GM20431 (cell line): ENCODE results near the gene SNX27.

Experiments used
- in situ Hi-C: fragments of 300-500 bp; cut with MseI, MboI; formaldehyde crosslinking; loops from one replicate; pipeline ENCODE4 v1.15.0; 2020; ENCODE audit warnings: low sequenced_read_pairs; ENCODE audit not compliant: unreplicated experiment

Gene SNX27

DNA sequence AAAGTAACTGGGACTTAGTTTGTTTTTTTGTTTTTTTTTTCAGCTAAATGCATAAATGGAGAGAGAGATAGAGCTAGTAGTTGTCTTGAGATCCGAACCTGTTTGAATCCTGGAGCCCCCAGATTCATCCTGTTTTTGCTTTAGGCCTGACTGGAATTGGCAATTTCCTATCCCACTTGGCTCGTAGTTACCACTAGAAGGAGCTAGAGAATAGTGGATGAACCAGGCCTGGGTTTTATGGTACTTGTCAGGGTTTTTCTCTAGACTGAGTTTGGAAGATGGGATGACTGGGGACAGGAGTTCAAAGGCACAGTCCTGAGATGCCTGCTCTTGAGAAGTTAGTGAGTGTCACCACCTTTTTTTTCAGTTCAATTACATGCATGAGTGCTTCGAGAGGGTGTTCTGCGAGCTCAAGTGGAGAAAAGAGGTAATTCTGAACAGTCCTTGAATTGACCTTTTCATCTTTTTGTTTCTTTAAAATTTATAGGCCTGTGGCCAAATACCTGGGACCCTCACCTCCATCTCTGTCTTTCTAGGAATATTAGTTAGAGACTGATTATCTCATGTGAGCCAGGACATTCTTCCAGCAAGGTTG is 81.3 kb downstream of the SNX27 start:
- in situ Hi-C loops, result no loop called here

DNA sequence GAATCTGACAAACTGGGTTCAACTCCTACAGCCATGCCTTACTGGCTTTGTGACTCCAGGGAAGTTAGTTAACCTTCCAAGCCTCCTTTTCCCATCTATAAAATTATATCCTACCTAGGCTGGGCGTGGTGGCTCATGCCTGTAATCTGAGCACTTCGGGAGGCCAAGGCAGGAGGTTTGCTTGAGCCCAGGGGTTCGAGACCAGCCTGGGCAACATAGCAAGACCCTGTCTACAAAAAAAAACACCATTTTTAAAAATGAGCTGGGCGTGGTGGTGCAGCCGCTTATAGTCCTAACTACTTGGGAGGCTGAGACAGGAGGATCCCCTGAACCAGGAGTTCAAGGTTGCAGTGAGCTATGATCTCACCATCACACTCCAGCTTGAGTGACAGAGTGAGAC is 89.7 kb downstream of the SNX27 start:
- in situ Hi-C loops, result no loop called here

DNA sequence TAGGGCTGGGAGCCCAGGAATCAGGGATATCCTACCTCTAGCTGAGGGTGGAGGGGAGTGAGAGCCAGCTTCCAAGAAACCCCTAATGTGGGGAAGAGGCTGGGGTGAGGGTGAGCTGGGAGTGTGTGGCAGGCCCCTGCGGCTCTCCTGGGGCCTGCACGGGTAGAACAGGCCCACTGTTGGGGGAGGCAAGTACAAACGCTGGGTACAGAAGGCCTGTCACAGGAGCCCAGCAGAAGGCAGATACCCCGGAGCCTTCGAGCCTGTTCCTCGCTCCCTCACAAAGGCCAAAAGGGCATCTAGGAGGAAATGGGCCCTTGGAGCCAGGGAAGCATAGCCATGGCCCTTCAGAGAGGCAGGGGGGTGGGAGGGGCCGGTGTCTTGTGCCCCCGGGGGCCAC is 91.1 kb downstream of the SNX27 start:
- in situ Hi-C loops, result no loop called here

DNA sequence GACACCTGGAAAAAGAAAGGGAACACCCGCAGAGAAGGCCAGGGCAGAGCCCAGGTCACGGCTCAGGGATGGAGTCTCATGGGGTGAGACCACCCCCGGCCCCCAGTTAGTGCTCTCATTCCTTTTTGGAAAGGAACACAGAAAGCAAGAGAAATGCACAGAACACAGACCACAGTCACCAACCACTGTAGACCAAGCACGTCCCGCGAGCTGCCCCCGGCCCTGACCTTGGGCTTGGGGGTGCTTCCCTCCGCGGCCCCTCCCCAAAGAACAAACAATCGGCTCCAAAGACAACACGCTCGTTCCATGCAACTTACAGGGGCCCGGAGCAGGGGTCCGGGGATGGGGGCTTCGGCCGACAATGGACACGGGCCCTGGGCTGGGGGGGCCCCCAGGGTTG is 92.0 kb downstream of the SNX27 start:
- in situ Hi-C loops, result no loop called here

GRCh38 chr1:151704246-151704645 is 92.4 kb downstream of the SNX27 start:
- in situ Hi-C loops, result no loop called here

DNA sequence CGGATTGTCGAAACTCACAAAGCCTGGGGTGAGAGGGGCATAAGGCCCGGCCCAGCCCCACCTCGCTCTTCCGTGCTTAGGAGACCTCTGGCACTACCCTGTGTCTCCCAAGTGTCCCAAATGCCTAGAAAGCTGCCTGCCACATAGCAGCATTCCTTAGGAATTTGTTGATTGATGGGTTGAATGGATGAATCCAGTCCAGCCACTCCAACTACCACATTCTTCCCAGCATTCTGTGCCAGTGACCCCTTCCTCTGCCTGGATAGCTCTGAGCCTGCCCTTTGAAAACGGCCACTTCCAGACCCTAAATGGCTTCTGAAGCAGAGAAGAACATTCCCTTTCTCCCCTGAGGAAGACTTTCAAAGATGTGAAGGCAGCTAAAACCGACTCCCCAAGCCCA is 93.3 kb downstream of the SNX27 start:
- in situ Hi-C loops, result no loop called here

GRCh38 chr1:151705753-151706463 is 94.1 kb downstream of the SNX27 start:
- in situ Hi-C loops, result no loop called here

DNA sequence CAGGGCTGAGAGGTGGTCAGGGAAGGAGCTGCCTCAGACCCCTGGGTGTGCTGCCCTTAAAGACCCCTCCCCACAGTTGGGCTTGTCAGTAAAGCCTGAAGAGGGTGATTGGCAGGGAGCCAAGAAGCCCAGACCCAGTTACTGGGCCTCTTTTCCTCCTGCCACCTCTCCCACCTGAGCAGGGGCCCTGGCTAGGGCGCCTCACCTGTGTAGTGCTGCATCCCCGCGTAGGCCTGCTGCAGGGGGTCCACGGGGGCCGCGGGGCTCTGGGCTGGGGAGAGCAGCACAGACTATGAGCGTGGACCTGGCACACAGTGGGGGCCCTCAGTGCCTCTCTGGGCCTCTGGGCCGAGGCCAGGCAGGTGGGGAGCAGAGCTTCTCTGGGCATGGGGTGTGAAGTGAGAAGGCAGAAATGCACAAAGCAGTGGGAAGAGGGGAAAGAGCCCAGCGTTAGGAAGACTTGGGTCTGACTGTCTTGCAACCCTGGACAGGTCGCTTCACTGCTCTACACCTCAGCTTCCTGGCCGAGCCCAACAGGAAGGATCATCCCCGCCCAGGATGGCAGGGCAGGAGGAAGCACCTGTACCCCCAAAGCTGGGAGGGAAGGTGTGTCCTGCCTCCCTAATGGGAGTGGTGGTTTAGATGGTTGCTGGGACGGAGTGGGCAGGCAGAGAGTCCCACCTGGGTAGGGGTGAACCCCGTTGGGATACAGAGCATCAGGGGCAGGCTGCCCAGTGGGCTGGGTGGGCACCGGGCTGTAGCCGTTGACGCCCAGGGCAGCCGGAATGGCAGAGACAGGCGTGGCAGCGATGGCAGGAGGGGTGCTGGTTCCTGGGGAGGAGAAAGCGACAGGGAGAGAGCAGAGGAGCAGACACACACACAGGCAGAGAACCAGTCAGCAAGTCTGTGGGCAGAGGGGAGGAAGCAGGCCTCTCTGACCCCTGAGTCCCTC is 94.9 kb downstream of the SNX27 start:
- in situ Hi-C loops, result no loop called here

- in situ Hi-C loops, result no loop called here
These were observed 95.8 kb downstream of the SNX27 start for GRCh38 chr1:151707541-151708065.

DNA sequence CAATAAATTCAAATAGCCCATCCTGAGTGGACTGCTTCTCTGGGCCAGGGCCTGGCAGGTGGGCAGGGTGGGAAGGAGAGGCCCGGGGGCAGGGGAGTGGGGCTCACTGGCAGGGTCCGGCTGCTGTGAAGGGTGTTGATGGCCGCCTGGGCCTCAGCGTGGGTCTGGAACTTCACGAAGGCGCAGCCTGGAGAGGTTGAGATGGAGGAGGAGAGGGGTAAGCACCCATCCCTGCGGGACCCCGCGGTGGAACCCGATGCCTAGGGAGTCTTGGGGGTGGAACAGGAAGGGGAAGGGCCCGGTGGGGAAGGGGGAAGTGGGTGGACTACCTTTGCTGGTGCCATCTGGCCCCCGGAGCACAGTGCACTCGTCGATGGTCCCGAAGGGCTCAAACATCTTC is 97.0 kb downstream of the SNX27 start:
- in situ Hi-C loops, result no loop called here

DNA sequence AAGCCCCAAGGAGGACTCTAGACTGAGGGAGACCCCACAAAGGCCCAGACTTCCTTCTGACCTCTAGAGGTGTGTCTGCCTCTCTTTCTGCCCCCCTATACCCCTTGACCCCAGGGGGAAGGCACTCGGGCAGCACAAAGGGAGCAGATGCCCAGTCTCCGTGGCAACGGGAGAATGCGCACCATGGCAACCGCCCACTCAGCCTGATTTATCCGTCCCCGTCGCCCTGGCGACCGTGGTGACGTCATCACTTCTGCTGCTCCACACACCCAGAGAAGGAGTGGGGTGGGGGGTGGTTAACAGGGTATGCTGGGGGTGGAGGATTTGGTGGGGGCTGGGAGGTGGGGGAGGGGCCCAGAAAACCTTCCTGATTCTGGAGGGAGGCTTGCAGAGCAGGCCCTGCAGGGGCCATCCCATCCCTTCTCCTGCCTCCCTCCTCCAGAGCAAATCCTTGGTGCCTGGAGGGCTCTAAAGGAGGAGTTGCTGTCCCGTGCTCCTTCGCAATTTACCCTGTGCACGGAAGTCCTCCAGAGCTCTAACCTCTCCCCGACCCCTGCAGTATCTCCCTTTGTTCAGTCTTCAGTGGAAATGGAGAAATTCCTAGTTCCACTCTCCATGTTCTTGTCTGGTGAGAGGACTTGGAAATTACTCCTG is 98.5 kb downstream of the SNX27 start:
- in situ Hi-C loops, result no loop called here

GRCh38 chr1:151711044-151711800 is 99.4 kb downstream of the SNX27 start:
- in situ Hi-C loops, result no loop called here

DNA sequence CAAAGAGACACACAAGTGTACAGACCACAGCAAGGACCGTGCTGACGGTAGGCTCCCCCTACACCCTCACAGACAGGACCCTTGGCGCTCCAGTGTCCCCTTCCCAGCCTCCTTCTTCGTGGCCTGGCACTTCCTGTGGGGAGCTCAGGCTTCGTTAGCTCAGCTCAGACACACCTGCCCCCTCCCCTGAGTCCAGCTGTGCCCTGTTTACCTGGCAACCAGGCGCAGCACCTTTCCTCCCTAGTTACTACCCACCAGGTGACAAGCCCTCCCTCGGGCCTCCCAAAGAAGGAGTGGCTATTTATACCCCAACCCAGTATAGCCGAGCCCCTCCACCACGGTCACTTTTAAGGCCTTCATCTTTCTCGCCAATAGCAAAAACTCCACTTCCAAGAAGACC is 100.1 kb downstream of the SNX27 start:
- in situ Hi-C loops, result no loop called here

DNA sequence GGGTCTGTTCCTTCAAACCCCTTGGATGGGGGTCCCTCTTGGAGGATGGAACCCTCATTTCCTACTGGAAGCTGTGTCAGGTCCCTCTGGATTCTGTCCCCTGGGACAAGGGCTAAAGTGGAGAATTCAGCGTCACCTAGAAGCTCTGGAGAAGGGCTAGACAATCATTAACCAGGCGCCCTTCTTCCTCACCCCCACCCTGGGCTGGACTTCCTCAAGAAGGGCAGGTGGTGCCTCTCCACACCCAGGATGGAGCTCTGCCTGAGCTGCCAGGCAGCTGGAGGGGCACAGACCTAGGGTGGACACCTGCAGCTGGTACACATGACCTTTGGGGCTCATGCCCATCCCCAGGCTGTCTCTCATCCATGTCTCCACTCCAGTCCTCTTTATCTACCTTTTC is 101.2 kb downstream of the SNX27 start:
- in situ Hi-C loops, result no loop called here

DNA sequence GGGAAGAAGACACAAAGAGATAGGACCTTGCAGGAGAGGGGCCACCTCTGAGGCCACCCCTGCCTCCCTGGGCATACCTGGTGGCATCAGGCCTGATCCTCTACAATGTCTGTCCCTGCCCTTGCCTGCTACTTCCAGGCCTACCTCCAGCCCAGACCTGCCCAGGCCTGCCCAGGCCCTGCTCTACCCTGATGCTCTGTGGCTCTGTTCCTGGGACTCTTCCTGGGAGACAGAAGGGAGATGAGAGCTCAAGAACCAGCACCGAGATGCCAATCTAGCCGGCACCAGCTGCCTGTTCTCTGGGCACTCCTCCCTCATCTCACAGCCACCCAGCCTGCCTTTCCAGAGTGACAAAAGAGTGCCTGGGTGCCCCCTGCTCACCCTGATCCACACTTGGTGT is 102.0 kb downstream of the SNX27 start:
- in situ Hi-C loops, result no loop called here

DNA sequence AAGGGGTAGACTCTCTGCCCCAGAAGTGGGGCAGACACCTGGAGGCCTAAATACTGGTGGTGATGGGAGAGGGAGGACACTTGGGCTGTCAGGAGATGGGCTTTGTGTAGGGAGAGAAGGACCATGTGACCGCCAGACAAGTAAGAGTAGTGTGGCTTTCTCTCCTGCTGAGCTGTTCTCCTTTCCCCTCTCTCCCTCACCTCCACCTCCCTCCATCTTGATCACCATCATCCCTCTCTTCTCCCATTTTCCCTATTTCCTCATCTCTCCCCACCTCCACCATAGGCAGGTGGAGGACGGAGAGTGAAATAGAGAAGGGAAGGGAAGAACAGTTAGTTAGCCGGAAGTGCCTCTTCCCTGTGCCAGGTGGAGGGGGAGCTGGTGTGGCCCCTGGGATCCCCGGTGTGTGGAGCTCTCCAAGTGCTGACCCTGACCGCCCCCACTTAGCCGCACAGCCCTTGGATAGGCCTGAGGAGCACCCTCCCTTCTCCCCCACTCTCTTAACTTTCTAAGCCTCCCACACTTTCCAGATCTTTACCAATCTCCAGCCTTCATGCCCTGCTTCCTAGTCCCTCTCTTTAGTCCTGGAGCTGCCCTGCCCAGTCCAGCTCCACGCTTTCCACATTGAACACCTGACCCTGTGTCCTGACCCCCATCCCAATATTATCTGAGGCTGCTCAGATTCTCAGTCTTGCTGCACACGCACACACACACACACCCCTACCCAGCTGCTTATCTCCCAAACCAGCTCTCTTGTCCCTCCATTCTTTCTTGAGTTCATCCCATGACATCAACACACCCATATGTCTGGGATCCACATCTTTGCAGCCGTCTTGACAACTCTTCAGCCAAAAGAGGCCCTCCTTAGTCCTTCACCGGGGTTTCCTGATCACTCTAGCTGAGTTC is 103.2 kb downstream of the SNX27 start:
- in situ Hi-C loops, result no loop called here

- in situ Hi-C loops, result no loop called here
These were observed 104.0 kb downstream of the SNX27 start for GRCh38 chr1:151715726-151716404.

DNA sequence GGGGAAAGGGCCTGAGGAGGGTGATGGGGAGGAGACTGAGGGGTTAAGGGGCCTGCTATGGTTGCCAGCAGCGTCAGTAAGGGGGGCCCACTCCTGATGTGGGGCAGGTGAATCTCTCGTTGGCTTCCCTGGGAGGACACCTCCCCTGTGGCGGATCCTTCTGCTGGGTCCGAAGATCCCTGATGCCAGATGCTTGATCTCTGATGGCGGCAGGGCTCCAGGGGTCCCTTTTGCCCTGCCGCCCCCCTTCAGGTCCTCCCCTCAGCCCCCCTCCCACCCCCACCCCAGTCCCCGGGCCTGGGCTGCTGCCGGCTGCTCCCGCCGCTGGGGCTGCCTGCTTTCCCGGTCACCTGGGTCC is 104.5 kb downstream of the SNX27 start:
- in situ Hi-C loops, result no loop called here
